D721Med (cell line): ENCODE data around the gene SLC2A6.

ENCODE experiments used
- DNase-seq: peaks from one replicate; pipeline ENCODE4 v3.0.0; 2011; ENCODE audit warnings: low spot score; ENCODE audit not compliant: insufficient read length
- FAIRE-seq: peaks from 2 replicates; lab custom pipeline; 2011; peaks lifted over from hg19 to GRCh38; lab: Jason Lieb, UNC
- TF ChIP-seq, protein P1 (sequence below): IDR thresholded peaks from 2 replicates; pipeline ENCODE4 v1.5.1; 2012; ENCODE audit warnings: mild to moderate bottlenecking, control low read depth; ENCODE audit not compliant: insufficient read depth; ENCODE audit errors: missing control alignments

Gene SLC2A6

GRCh38 chr9:133493845-133494540 is 15.1 kb upstream of the SLC2A6 start:
- TF ChIP-seq, protein P1, sequence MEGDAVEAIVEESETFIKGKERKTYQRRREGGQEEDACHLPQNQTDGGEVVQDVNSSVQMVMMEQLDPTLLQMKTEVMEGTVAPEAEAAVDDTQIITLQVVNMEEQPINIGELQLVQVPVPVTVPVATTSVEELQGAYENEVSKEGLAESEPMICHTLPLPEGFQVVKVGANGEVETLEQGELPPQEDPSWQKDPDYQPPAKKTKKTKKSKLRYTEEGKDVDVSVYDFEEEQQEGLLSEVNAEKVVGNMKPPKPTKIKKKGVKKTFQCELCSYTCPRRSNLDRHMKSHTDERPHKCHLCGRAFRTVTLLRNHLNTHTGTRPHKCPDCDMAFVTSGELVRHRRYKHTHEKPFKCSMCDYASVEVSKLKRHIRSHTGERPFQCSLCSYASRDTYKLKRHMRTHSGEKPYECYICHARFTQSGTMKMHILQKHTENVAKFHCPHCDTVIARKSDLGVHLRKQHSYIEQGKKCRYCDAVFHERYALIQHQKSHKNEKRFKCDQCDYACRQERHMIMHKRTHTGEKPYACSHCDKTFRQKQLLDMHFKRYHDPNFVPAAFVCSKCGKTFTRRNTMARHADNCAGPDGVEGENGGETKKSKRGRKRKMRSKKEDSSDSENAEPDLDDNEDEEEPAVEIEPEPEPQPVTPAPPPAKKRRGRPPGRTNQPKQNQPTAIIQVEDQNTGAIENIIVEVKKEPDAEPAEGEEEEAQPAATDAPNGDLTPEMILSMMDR, result no peak
- no peak for DNase-seq
- FAIRE-seq, result no peak

DNA sequence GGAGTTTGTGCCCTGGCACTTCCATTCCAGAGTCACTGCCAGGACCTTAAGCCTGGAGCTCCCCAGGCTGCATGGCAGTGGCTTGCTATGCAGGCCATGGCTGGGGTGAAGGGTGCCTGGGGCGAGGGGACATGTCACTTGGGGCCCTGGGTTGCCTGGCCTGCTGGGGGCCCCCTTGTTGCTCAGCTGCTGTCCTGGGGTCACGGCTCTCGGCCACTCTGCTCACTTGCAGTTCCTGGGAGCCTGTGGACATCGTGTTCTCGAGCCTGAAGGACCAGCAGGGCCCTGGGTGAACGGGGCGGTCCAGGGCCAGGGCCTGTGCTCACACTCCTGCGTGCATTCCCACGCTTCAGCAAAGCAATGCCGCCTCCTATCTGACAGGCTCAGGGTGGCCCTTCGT is 14.5 kb upstream of the SLC2A6 start:
- no peak for DNase-seq
- TF ChIP-seq, protein P1, result no peak
- FAIRE-seq, result no peak

DNA sequence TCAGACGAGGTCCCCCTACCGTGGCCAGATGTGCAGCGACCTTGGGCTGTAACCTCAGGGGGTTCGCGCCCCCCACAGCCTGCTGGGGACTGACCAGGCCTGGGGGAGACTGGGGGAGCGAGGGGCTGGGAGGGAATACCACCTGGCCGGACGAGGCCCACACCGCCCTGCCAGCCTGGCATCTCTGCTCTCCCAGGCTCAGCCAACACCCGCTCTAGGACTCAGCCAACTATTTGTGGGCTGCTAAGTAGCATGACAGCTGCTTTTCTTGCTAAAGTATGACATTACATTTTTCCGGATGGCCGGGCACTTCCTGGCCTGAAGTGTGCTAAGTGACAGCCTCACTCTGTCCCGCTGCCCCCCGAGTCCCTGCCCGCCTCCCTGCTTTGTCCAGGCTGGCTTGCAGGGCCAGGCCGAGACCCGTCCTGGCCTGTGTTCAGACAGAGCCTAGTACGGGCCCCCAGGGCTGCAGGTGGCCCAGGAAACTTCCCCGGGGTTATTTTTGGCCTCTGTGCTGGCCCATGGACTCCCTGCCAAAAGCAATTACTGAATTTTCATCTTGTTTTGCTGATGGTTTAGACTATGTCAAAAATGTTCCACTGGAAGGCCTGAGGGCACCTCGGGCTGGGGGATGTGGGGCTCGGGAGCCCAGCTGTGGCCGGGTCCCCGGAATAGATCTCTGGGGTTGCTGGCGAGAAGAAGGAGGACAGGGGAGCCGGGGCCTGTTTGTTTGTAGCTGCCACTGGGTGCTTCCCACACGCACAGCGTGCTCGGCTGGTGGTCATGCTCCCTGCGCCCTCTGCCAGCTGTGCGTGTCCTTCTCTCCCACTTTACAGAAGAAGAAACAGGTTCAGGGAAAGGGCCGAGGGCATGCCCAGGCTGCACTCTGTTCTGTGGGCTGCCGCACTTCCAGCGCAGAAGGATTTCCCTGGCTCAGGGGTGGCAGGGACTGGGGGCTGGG is 13.4 kb upstream of the SLC2A6 start:
- FAIRE-seq (no peak), DNase-seq (no peak)
- TF ChIP-seq, protein P1, result no peak

GRCh38 chr9:133491656-133491925 is 12.7 kb upstream of the SLC2A6 start:
- DNase-seq (no peak), FAIRE-seq (no peak)
- TF ChIP-seq, protein P1, result no peak

DNA sequence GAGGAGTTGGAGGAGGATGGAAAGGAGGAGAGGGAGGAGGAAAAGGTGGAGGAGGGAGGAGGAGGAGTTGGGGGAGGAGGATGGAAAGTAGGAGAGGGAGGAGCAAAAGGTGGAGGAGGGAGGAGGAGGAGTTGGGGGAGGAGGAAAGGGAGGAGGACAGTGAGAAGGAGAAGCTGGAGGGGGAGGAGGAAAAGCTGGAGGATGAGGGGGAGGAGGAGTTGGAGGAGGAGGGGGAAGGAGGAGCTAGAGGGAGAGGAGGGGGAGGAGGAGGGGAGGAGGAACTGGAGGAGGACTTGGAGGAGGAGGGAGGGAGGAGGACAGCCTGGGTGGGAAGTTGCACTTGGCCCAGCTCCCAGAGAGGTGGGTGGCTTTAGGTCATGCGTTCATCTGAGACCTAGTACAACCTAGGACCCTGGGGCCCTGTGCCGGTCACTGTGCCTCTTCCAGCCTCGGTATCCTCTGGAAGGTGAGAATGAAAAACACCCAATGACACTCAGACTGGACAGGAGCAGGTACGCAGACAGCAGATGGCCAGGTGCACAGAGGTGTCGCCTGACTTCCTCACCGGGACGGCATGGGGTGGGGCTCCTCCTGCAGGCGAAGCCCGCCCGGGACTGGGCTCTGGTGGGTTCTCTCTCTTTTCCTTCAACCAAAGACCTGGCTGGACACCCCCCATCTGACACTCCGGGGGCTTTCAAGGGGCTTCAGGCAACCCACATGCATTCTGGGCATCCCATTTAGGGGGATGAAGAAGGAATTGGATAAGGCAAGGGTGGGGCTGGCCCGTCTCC is 12.2 kb upstream of the SLC2A6 start:
- TF ChIP-seq, protein P1, result no peak
- no peak for FAIRE-seq

GRCh38 chr9:133490201-133490681 is 11.3 kb upstream of the SLC2A6 start:
- no peak for FAIRE-seq
- TF ChIP-seq, protein P1, result no peak
- DNase-seq, result no peak

More for the DNA sequence above, 12.2 kb upstream of the SLC2A6 start:
- DNase-seq, result no peak
